Neural progenitor cell (in vitro differentiated cells): ENCODE data around the gene TACR1. TPM values are rescaled to one million over a fixed set of nuclear protein-coding genes. Genes with fewer than 3 reads are reported as not detected.

ENCODE experiments used
- DNase-seq: peaks from one replicate; pipeline ENCODE4 v3.0.0-alpha.2; 2016; ENCODE audit warnings: low spot score
- H2AFZ ChIP-seq: fragments of 200-600 bp; sonication (generic); replicated peaks from 2 replicates; pipeline ENCODE4 v1.6.1; 2016; ENCODE audit warnings: antibody characterized with exemption
- H3F3A ChIP-seq: fragments of 200-600 bp; sonication (generic); 2 replicates; pipeline ENCODE4 v1.6.1; 2016; ENCODE audit warnings: antibody characterized with exemption, low read depth
- H3K27ac ChIP-seq: fragments of 200-600 bp; sonication (generic); 2 replicates; pipeline ENCODE4 v1.5.1; 2016; ENCODE audit warnings: mild to moderate bottlenecking
- H3K27me3 ChIP-seq: fragments of 200-600 bp; sonication (generic); 2 replicates; pipeline ENCODE4 v1.6.1; 2016; ENCODE audit warnings: mild to moderate bottlenecking, moderate library complexity
- H3K36me3 ChIP-seq: fragments of 200-600 bp; sonication (generic); 2 replicates; pipeline ENCODE4 v1.5.1; 2016
- H3K4me1 ChIP-seq: fragments of 200-600 bp; sonication (generic); 2 replicates; pipeline ENCODE4 v1.6.1; 2016; ENCODE audit warnings: mixed run types
- H3K4me2 ChIP-seq: fragments of 200-600 bp; sonication (generic); 2 replicates; pipeline ENCODE4 v1.6.1; 2016
- H3K4me3 ChIP-seq: fragments of 200-600 bp; sonication (generic); 2 replicates; pipeline ENCODE4 v1.5.1; 2016
- H3K79me2 ChIP-seq: fragments of 200-600 bp; sonication (generic); 2 replicates; pipeline ENCODE4 v1.6.1; 2016; ENCODE audit warnings: low read depth
- H3K9ac ChIP-seq: fragments of 200-600 bp; sonication (generic); 2 replicates; pipeline ENCODE4 v1.6.1; 2016
- H3K9me3 ChIP-seq: fragments of 200-600 bp; sonication (generic); 2 replicates; pipeline ENCODE4 v1.5.1; 2016; ENCODE audit warnings: low read depth
- H4K20me1 ChIP-seq: fragments of 200-600 bp; sonication (generic); 2 replicates; pipeline ENCODE4 v1.6.1; 2016; ENCODE audit warnings: low read depth
- H3K27ac Mint-ChIP-seq: 3 replicates; pipeline ENCODE4 v1.8.0; 2021; ENCODE audit warnings: mixed read lengths
- H3K27me3 Mint-ChIP-seq: 2 replicates; pipeline ENCODE4 v1.8.0; 2022; ENCODE audit warnings: low read depth, mild to moderate bottlenecking, inconsistent platforms, moderate library complexity, mixed read lengths; ENCODE audit not compliant: insufficient read depth
- H3K36me3 Mint-ChIP-seq: 3 replicates; pipeline ENCODE4 v1.8.0; 2021; ENCODE audit warnings: mixed read lengths
- H3K4me1 Mint-ChIP-seq: 3 replicates; pipeline ENCODE4 v1.8.0; 2021; ENCODE audit warnings: mixed read lengths
- H3K4me3 Mint-ChIP-seq: 3 replicates; pipeline ENCODE4 v1.8.0; 2021; ENCODE audit warnings: mild to moderate bottlenecking, moderate library complexity, mixed read lengths
- H3K9me3 Mint-ChIP-seq: 3 replicates; pipeline ENCODE4 v1.8.0; 2020; ENCODE audit warnings: mixed read lengths
- CTCF ChIP-seq: fragments of 200-600 bp; sonication (generic); IDR thresholded peaks from 2 replicates; pipeline ENCODE4 v1.5.1; 2017; ENCODE audit warnings: antibody characterized with exemption, mild to moderate bottlenecking
- EZH2 ChIP-seq: fragments of 200-600 bp; sonication (generic); IDR thresholded peaks from 2 replicates; pipeline ENCODE4 v1.6.1; 2017; ENCODE audit warnings: antibody characterized with exemption, mild to moderate bottlenecking, moderate library complexity
- EZH2phosphoT487 ChIP-seq: fragments of 200-600 bp; sonication (generic); IDR thresholded peaks from 2 replicates; pipeline ENCODE4 v1.6.1; 2017; ENCODE audit warnings: antibody characterized with exemption
- total RNA-seq: library from RNA; depleted of rRNA; stranded (reverse); fragments of >200 nt; gene quantifications from 2 replicates; pipeline ENCODE4 v1.2.3, GENCODE V29; 2015; ENCODE audit warnings: low replicate concordance

TACR1 gene
- total RNA-seq, 1 donor from 2014 or later, result not detected

GRCh38 chr2:75089471-75089870 is 109.8 kb downstream of the TACR1 start:
- Histone ChIP-seq H2AFZ (no peak overlapping the region), H3F3A (no peaks in the 10 kb centered on the region), H3K27ac (no peak overlapping the region), H3K9me3 (no peaks in the 10 kb centered on the region), H3K36me3 (no peaks in the 10 kb centered on the region), H4K20me1 (no peaks in the 10 kb centered on the region), H3K27me3 (no peaks in the 10 kb centered on the region), H3K4me2 (no peak overlapping the region), H3K4me3 (no peak overlapping the region), H3K4me1 (no peaks in the 10 kb centered on the region), H3K79me2 (no peaks in the 10 kb centered on the region), H3K9ac (no peak overlapping the region)
- Mint-ChIP-seq H3K27ac (no peak overlapping the region), H3K36me3 (no peaks in the 10 kb centered on the region), H3K9me3 (no peaks in the 10 kb centered on the region), H3K4me3 (no peak overlapping the region), H3K4me1 (peaks cover 2% of the 10 kb centered on the region), H3K27me3 (no peaks in the 10 kb centered on the region)
- TF ChIP-seq EZH2phosphoT487, result no peak
- DNase-seq, result no peak

- no peaks in the 10 kb centered on the region for H3K79me2 ChIP-seq
- no peaks in the 10 kb centered on the region for H3K36me3 ChIP-seq
- no peaks in the 10 kb centered on the region for H3K27me3 ChIP-seq
- no peaks in the 10 kb centered on the region for H3K36me3 Mint-ChIP-seq
- no peaks in the 10 kb centered on the region for H4K20me1 ChIP-seq
- H3K9ac ChIP-seq, result no peak overlapping the region
- no peaks in the 10 kb centered on the region for H3K27me3 Mint-ChIP-seq
- H3K4me3 ChIP-seq, result no peak overlapping the region
- H3F3A ChIP-seq, result no peaks in the 10 kb centered on the region
- DNase-seq, result no peak
- no peak for TF ChIP-seq EZH2phosphoT487
- no peak for TF ChIP-seq CTCF
- TF ChIP-seq EZH2, result no peak
- H3K4me1 ChIP-seq, result no peaks in the 10 kb centered on the region
- H3K4me3 Mint-ChIP-seq, result no peak overlapping the region
- no peak overlapping the region for H2AFZ ChIP-seq
- H3K9me3 Mint-ChIP-seq, result no peaks in the 10 kb centered on the region
- H3K27ac Mint-ChIP-seq, result no peak overlapping the region
- H3K27ac ChIP-seq, result no peak overlapping the region
- H3K4me2 ChIP-seq, result no peak overlapping the region
- no peaks in the 10 kb centered on the region for H3K9me3 ChIP-seq
- peaks cover 2% of the 10 kb centered on the region for H3K4me1 Mint-ChIP-seq
Observed at GRCh38 chr2:75088791-75089190, 110.5 kb downstream of the TACR1 start.

- DNase-seq, result no peak
- Mint-ChIP-seq H3K4me3 (no peak overlapping the region), H3K9me3 (no peaks in the 10 kb centered on the region), H3K27me3 (no peaks in the 10 kb centered on the region), H3K36me3 (no peaks in the 10 kb centered on the region), H3K27ac (no peak overlapping the region), H3K4me1 (peaks cover 2% of the 10 kb centered on the region)
- no peak for TF ChIP-seq CTCF
- TF ChIP-seq EZH2phosphoT487, result no peak
- no peak for TF ChIP-seq EZH2
- no peaks in the 10 kb centered on the region for H3K79me2 ChIP-seq
- H3K36me3 ChIP-seq, result no peaks in the 10 kb centered on the region
- no peaks in the 10 kb centered on the region for H3K4me1 ChIP-seq
- no peaks in the 10 kb centered on the region for H3K27me3 ChIP-seq
- no peaks in the 10 kb centered on the region for H3F3A ChIP-seq
- H3K4me2 ChIP-seq, result no peak overlapping the region
- no peaks in the 10 kb centered on the region for H4K20me1 ChIP-seq
- H3K27ac ChIP-seq, result no peak overlapping the region
- no peak overlapping the region for H3K9ac ChIP-seq
- H3K4me3 ChIP-seq, result no peak overlapping the region
- H2AFZ ChIP-seq, result no peak overlapping the region
- no peaks in the 10 kb centered on the region for H3K9me3 ChIP-seq
Observed at GRCh38 chr2:75087736-75088135, 111.6 kb downstream of the TACR1 start.

GRCh38 chr2:75079575-75079974 is 119.7 kb downstream of the TACR1 start:
- H3K9me3 Mint-ChIP-seq, result peaks cover 3% of the 10 kb centered on the region
- no peaks in the 10 kb centered on the region for H3K79me2 ChIP-seq
- no peaks in the 10 kb centered on the region for H3K36me3 ChIP-seq
- no peak overlapping the region for H3K27ac ChIP-seq
- no peaks in the 10 kb centered on the region for H3K9me3 ChIP-seq
- no peak for TF ChIP-seq EZH2
- TF ChIP-seq CTCF, result no peak
- H3K4me1 Mint-ChIP-seq, result peaks cover 5% of the 10 kb centered on the region
- H2AFZ ChIP-seq, result no peak overlapping the region
- H4K20me1 ChIP-seq, result no peaks in the 10 kb centered on the region
- no peak overlapping the region for H3K4me3 ChIP-seq
- peak; percentile 21 for DNase-seq
- no peak overlapping the region for H3K27ac Mint-ChIP-seq
- H3K27me3 ChIP-seq, result no peaks in the 10 kb centered on the region
- H3K4me1 ChIP-seq, result peaks cover 10% of the 10 kb centered on the region
- no peaks in the 10 kb centered on the region for H3K36me3 Mint-ChIP-seq
- peak overlapping the region; percentile 10 for H3K4me2 ChIP-seq
- H3K4me3 Mint-ChIP-seq, result no peak overlapping the region
- peaks cover 3% of the 10 kb centered on the region for H3K27me3 Mint-ChIP-seq
- H3K9ac ChIP-seq, result no peak overlapping the region
- H3F3A ChIP-seq, result no peaks in the 10 kb centered on the region
